Prostate gland (tissue), 2 donors: Measurements from ENCODE around the gene TMEM79.

Experiments
- POLR2A ChIP-seq: fragments of 450-650 bp; IDR thresholded peaks from one replicate; pipeline ENCODE4 v1.6.1; 2016; ENCODE audit warnings: antibody characterized with exemption, mild to moderate bottlenecking
- TF ChIP-seq, protein P1 (sequence below), 4 experiments: fragments of 200-600 bp in 2 of 4; fragments of 450-650 bp in 2 of 4; sonication (generic) in 2 of 4; IDR thresholded peaks; 1 replicate in 3 of 4; 2 replicates in 1 of 4; pipeline ENCODE4 v1.5.1; 2016 to 2019; ENCODE audit warnings: antibody characterized with exemption in 4 of 4, mild to moderate bottlenecking in 2 of 4, moderate library complexity in 2 of 4

DNA sequence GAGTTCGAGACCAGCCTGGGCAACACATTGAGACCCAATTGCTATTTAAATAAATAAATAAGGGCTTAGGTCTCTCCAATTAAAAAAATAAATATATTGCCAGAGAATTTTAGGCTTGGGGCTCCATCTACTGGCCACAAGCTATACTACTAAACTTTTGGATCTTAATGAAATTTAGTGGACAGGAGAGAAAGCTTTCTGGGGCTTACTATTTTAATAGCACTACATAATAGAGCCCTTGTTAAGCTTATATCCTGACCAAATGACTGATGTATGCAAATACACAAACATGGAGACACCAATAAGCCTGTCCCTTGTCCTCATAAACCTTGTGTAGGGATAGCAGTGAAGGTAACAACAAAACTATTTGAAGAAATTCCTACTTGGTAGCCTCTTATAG is 35.5 kb downstream of the TMEM79 start:
- no peak for TF ChIP-seq POLR2A
- TF ChIP-seq, protein P1, sequence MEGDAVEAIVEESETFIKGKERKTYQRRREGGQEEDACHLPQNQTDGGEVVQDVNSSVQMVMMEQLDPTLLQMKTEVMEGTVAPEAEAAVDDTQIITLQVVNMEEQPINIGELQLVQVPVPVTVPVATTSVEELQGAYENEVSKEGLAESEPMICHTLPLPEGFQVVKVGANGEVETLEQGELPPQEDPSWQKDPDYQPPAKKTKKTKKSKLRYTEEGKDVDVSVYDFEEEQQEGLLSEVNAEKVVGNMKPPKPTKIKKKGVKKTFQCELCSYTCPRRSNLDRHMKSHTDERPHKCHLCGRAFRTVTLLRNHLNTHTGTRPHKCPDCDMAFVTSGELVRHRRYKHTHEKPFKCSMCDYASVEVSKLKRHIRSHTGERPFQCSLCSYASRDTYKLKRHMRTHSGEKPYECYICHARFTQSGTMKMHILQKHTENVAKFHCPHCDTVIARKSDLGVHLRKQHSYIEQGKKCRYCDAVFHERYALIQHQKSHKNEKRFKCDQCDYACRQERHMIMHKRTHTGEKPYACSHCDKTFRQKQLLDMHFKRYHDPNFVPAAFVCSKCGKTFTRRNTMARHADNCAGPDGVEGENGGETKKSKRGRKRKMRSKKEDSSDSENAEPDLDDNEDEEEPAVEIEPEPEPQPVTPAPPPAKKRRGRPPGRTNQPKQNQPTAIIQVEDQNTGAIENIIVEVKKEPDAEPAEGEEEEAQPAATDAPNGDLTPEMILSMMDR (IDR thresholded peaks at IDR 0.05): peak in 3 of 4 experiments; percentile 35 to 55 (median 52)
